NCI-H460 (cell line): ENCODE measurements around the gene PRXL2A. TPM values are rescaled to one million over a fixed set of nuclear protein-coding genes. Genes with fewer than 3 reads are reported as not detected.
"Not testable (repeated sequence)": the region's sequence is repeated elsewhere in the genome, so short reads cannot be mapped to it uniquely, and the experiment has no call there.

ENCODE experiments used
- DNase-seq: peaks from one replicate; pipeline ENCODE4 v3.0.0-alpha.2; 2016; ENCODE audit warnings: low read depth; ENCODE audit errors: extremely low read depth
- total RNA-seq: library from RNA; depleted of rRNA; stranded (reverse); fragments of >200 nt; shearing (Covaris generic); gene quantifications from 2 replicates; pipeline ENCODE4 v1.2.3, GENCODE V29; 2014

PRXL2A gene
- total RNA-seq, 1 experiment from 2014 or later: 26.9 TPM

DNA sequence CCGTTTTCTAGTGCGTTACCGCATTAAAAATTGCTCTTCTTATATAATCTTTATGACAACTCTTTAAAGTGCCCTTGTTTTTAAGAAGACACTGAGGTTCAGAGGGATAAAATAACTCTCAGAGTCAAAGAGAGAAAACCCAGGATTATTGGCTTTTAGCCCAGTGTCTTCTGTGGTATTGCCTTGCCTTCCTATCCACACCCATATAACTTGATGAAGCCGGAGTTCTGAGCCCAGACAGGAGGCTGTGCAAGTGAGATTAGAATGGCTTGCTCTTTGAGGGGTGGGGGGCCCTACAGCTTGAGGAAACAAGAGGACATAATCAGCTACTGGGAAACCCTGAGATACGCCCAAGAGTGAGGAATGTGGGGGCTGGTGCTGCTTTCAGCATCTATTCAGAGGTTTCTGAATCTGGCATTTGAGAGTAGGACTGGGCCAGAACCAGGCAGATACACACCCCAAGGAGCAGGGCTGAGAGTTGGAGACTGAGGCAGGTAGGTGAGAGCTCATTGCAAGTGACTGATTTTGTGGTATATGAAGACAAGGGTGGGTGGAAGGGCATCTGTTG, 2.3 kb downstream of the PRXL2A start:
- no peak for DNase-seq

DNA sequence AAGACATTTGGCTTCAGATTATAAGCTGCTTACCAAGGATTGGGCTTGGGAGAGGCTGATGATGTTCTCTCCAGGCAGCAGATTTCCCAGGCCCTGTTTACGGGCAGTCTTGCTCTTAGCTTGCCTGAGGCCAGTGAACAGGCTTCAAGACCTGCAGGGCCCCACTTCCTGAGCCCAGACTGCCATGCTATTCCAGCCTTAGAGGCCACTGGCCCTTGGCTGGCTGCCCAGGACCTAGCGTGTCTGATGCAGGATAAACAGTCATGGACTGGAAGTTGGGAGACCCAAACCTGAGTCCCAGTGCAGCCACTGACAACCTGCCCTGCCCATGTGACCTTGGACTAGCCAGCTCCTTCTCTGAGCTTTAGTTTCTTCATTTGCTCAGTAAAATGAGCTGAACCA, 2.9 kb downstream of the PRXL2A start:
- no peak for DNase-seq

DNA sequence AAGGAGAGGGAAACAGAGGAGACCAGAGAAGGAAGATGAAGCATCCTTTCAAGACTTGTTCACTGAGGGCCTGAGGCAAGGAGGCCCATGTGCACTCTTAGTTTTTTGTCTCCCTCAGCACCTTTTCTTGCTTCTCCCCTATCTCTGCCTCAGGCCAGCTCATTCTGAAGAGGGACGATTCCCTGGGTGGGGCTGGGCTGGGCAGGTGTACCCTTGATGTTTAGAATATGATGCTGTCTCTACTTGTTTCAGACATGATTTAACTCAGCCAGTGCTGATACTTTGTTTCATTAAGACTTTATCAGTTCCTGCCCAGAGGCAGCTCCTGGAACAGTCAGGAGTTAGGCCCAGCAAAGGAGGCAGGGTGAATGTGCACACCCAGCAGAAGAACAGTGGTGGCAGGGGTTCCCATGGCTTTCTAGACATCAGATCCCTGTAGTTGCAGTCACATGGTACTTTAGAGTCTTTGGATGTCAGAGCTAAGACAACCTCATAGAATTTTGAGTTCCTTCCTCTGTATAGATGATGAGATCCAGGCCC, 3.4 kb downstream of the PRXL2A start:
- DNase-seq: no peak

DNA sequence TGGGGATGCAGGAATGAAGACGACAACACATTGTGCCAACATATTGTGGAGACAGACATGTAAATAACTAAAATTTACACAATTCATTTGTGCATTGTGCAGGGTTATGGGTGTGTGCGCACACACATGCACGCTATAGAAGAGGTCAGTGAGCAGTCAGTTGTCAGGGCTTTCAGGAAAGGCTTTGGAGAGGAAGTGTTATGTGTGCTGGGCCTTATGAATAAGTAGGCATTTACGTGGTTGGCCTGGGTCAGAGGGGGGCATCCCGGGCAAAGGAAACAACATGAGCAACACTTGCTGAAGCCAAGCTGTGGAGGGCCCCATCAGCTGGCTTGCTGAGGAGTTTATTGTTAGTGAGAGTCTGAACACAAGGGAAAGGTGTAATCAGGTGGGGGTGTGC, 4.1 kb downstream of the PRXL2A start:
- no peak for DNase-seq

DNA sequence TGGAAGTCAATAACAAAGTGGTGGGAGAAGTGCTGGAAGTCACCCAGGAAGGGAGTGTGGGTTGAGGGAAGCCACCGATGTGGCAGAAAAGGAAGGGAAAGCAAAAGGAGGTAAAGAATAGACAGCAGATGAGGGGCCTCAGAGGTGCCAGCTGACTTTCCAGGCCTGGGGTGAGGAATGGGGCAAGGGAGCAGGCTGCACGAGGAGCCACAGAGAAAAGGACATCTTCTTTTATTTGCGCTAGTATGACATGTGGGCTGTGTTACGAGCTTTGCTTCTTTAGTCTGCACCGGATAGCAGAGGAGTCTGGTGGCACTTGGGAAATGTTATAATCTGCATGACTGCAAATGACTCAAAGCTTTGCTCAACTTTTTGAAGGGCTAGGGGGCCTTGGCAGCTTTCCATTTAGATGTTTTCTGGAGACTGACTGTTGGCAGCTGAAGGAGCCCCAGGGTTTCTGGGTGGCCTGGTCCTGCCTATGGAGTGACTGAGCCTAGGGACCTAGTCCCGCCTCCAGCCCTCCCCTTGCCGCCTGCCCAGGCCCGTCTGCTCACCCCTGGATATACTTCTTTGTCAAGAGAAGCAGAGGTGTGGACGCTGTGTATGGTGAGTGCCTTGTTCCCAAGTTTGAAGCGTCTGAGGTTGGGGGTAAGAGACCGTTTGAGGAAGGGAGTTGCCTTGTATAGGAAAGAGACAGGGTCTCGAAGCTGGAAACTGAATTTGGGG, 5.1 kb downstream of the PRXL2A start:
- no peak for DNase-seq

DNA sequence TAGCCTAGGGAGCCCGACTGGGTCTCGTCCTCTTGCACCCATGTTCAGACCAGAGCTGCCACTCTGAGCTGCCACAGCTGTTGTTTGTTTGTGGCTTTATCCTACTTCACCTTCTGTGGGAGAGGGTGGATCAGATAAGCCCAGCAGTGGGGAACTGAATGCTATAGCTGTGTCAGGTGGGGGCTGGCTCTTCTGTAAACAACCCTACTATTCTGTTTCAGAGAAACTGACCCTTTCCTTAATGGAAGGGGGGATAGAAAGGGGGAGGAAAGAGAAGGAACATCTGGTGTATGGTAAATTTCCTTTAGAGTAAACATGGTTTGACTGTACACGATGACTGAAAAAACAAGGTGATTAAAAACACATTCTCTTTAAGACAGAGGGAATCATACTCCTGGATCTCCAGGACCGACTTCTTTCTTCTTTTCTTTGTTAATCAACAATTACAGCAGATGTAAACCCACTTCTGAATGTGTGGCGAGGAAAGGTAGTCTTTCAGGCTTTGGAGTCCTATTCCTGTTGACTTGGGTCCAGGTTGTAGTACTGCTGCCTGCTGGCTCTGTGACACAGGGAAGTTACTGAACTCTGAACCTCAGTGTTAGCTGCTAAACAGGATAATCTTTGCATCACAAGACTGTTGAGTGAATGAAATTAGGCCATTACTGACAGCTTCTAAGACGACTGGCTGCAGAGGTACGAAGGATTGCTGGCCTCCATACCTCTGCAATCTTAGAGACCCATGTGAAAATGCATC, 6.0 kb downstream of the PRXL2A start:
- DNase-seq: no peak

DNA sequence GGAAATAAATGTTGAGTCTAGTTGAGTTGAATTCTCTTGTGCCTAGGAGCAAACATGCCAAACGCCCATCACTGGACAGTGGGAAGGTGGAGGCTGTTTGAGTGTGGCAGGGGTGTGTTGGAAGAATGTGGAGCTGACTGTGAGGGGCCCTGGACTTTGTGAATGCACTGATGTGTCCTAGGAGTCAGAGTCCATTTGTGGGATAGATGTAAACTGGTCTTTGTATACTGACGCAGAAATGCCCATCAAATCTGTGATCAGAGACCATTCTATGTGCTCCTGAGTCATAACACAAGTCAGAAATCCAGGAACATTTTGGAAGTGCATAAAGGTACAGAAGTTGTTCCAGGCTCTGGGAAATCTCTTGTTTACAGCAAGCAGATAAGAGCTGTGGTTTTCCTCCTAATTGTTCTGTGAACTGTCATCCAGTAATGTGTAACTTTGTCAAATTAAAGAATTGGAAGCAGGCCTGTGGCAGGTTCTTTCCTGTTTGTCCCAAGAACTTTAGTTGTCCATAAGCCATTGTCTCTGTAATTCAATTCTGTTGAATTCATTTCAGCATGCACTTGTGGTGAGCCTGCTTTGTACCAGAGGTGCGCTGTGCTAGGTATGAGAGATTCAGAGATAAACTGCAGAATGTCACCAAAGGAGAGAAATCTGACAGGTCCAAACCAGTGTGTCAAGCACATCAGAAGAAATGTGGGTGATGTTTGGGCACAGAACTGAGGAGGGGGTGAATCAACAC, 7.6 kb downstream of the PRXL2A start:
- no peak for DNase-seq

DNA sequence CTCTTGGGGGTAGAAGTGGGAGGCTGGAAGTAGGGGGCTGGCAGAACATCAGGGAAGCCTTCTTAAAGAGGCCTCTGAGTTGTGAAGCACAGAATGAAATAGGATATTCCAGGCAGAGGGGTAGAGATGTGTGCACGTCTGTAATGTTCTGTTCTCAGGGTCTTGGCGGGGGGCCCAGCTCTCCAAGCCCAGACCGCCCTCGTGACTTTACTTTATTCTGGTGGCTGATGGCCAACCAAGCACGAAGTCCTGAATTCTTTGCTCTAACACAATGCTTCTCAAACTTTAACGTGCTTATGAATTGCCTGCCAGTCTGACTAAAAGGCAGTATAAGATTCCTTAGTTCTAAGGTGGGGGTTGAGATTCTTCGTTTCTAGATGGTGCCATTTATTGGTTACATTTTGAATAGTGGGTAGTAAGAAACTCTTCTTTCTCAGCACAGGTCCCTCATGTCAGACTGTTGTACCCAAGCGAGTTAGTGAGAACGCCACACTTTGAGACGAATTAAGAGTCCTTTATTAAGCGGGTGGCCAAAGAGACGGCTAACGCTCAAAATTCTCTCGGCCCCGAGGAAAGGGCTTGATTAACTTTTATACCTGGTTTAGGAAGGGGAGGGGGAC, 8.2 kb downstream of the PRXL2A start:
- no peak for DNase-seq

DNA sequence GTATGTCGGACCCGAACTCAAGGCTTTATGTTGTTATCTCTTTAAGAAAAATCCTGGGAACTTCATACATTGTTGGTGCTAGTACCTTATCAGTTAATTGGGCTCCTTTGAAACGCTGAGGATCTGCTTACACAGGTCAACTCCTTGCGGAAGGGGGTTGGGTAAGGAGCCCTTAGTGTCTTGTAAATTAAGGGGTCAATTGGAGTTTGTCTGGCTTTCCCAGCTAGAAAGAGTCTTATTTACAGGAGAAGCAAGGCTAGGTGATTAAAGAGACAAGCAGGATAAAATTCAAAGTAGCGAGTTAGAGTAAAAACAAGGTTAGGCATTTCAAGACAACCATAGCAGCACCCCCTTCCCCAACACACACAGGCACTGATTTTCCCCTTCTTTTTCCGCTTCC, 8.9 kb downstream of the PRXL2A start:
- not testable (repeated sequence) for DNase-seq

DNA sequence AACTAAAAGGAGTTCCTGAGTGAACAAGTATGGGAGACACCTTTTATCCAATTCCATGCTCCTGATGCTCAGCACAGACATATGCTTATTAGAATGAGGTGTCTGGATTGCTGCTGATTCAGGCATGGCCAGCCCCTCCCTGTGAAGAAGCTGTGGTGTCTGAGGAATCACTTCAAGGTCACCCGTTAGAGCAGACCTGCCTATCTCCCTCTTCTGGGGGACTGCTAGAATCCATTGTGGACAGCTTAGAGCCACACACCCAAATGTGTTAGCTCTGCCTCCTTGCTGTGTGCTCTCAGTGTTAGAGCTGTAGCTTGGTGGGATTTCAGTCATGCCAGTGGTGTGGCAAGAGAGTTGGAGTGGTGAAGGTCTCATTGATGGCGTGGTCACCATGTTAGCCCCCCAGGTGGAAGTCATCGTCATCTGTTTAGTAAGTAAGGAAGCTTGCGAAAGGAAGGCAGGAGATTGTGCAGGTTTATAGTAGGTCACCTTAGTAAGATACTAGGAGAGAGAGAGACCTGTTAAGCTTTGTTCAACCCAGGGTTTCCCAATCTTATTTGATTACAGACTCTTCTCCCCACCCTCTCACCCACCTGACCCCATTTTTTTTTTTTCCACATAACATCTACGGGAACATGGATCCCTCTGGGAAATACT, 12.8 kb downstream of the PRXL2A start:
- DNase-seq: no peak

DNA sequence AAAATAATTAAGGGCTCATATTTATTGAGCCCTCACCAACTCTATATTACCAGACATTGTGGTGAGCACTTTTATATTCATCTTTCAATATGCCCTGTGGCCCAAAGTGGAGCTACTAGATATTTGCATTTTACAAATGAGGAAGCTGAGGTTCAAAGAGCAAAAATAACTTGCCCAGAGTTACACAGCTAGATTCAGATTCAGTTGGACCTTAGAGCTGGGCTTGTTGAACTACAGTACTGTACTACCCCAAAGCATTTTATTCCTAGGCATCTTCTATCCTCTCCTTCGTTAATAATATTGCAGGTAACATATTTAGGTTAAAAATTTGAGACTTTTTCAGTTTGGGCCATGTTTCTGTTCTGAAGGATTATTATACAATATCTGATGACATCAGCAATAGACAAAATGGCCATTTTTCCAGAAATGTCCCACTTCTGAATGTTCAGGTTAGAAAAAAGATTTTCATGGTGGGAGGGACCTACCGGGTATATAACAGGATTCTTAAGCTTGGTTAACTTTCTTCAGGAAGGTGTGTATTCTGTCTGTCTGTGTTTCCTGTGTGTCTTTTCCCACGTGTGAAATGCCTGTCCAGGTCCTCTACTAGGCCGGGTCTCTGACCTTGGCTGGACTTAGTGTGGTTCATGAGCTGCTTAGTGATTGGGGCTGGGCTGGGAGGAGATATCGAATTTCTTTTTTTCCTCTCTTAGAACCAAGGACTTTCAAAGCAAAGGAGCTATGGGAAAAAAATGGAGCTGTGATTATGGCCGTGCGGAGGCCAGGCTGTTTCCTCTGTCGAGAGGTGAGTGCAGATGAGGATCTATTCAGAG, 13.6 kb downstream of the PRXL2A start:
- DNase-seq: no peak

DNA sequence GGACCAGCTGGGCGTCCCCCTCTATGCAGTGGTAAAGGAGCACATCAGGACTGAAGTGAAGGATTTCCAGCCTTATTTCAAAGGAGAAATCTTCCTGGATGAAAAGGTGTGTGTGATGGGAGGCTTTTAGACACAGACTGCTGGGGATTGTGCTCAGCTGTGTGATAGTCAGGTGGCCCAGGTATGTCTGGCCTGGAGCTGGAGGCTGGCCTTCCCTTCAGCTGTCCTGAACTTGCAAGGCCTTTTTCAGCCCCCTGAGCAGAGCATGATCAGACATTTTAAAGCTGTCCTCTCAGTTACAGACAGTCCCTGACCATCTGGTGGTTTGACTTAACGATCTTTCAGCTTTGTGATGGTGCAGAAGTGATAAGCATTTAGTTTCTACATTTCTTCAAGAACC, 17.6 kb downstream of the PRXL2A start:
- no peak for DNase-seq

DNA sequence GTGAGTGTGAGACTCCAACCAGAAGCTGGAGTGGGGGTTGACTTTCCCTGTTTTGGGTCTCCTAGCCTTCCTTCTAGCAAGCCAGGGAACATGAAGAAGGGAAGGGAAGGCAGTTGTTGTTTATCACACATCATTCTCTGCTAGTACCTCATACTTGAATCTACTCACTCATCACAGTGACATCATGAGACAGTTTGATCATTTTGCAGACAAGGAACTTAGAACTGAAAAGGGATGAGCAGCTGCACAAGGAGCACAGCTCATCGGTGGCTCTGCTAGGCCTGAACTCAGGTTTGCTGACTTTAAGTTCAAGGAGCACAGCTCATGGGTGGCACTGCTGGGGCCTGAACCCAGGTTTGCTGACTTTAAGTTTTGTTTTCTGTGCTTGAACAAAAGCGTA, 19.2 kb downstream of the PRXL2A start:
- no peak for DNase-seq

DNA sequence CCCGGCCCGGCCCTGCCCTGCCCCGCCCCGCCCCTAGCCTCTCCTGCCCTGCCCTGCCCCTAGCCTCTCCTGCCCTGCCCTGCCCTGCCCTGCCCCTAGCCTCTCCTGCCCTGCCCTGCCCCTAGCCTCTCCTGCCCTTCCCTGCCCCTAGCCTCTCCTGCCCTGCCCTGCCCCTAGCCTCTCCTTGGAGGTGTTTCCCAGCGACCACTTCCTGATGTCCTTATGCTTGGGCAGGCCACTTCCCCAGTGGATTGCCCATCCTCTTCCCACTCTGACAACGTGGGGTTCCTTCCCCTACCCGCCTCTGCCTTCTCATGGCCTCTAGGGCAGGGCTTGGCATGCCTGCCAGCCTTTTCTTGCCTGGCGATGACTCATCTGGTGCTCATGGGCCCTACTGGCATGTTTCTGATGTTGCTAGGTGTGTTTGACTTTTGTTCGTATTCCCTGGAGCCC, 21.2 kb downstream of the PRXL2A start:
- DNase-seq: peak; percentile 58

DNA sequence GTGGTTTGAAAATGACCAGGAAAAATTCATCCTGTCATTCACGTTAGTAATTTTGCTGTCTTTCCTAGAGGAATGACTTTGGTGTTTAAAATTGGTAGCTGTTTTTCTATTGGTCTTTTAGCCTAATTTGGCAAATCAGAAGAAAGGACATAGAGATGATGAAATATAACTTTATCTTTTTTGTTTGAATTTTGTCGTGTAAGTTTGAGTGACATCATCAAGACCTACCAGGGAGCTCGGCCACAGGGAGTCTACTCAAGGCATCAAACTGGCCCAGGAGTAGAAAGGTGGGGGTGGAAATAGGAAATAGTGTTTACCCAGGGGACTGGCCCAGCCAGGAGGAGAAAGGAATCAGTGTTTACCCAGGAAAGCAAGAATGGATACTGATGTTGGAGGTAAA, 24.8 kb downstream of the PRXL2A start:
- no peak for DNase-seq

DNA sequence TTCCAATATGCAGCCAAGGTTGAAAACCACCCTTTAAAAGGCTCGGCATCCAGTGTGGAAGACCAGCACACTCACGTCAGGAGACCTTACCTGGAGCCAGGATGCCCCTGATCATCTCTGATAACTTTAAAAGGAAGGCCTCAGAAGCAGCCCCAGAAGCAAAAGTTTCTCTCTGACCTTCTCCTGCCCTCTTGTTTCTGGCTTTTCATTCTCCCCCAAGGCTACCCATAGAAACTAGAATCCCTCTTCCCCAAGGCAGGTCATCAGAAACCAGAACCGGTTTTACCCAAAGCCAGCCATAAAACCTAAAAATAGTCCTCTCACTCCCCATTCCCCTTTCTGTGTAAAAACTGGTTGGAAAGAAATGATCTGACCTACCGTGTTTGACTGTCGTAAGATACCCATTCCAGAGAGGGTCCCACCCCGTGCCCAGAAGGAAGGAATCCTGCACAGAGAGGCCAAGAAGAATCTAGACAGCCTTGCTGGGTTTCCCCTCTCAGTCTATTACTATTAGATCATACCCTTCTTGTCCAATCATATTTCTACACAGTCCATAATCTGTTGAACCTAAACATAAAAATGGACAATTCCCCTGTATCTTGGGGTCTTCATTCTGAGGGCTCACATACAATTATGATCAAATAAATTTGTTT, 28.2 kb downstream of the PRXL2A start:
- DNase-seq: no peak

DNA sequence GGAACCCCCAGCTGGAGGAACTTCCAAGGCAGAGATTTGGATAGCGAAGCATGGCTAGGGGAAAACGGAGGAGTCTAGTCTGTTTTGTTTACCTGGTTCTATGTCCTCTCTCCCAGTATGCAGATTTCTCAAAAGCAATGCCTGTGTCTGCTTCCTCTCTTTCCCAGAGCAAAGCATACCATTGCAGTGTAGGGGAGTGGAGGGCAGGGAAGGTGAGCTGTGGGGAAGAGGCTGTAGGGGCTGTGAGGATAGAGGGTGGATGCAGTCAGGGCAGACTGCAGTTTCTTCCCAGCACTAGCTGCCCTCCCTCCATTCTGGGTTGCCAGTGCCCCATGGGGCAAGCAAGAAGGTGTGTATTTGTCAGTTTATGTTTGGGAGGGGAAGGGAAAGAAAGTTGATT, 28.9 kb downstream of the PRXL2A start:
- no peak for DNase-seq

DNA sequence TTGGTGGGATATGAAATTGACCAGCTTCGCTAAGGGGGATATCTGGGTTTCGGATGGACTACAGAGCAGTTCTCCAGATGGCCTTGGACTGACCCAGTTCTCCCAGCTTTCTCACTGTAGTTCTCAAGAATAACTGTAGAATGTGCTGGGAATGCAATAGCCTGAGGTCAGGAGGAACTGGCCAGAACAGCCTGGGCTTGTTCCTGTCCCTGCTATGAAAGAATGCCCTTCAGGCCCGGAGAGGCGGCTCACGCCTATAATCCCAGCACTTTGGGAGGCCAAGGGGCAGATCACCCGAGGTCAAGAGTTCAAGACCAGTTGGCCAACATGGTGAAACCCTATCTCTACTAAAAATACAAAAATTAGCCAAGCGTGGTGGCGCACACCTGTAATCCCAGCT, 33.5 kb downstream of the PRXL2A start:
- DNase-seq: no peak

DNA sequence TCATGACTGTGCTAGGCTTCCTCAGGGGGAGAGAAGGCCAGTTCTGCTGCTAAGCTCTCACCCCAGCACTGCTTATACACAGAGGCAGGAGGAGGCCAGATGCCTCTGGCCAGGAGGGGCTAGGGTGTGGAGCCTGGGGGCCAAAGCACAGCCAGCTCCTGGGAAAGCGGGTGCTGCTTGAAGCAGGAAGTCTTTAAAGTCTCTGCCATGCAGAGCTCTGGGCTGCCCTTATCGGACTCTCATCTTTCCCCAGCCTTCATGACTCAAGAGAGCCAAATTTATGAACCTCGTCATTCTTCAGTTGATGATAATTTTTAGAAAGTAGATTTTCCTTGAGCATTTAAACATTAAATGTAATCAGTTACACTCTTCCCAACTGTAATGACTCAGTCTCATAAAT, 34.5 kb downstream of the PRXL2A start:
- DNase-seq: no peak
